HepG2 (cell line): ENCODE measurements around the gene TOP1. TPM values are rescaled to one million over a fixed set of nuclear protein-coding genes. Genes with fewer than 3 reads are reported as not detected.

Source experiments
- CCAR2 ChIP-seq: fragments of 200-400 bp; formaldehyde crosslinking; optimal IDR thresholded peaks from 2 replicates; pipeline ENCODE3; 2018; ENCODE audit warnings: low read depth, mild to moderate bottlenecking, low read length, moderate library complexity
- CREBL2 ChIP-seq: sonication (generic); formaldehyde crosslinking; IDR thresholded peaks from 2 replicates; pipeline ENCODE4 v1.8.1; 2023; ENCODE audit warnings: missing genetic modification reagents, mild to moderate bottlenecking, borderline replicate concordance
- FIP1L1 ChIP-seq: fragments of 200-400 bp; formaldehyde crosslinking; IDR thresholded peaks from 2 replicates; pipeline ENCODE4 v1.6.1; 2018; ENCODE audit warnings: low read depth, mild to moderate bottlenecking, low read length, moderate library complexity, borderline replicate concordance; ENCODE audit not compliant: insufficient read depth
- IRX3 ChIP-seq: sonication (generic); formaldehyde crosslinking; IDR thresholded peaks from 2 replicates; pipeline ENCODE4 v1.8.1; 2023; ENCODE audit warnings: mild to moderate bottlenecking, low read depth, missing genetic modification reagents, borderline replicate concordance
- JARID2 ChIP-seq: sonication (generic); formaldehyde crosslinking; IDR thresholded peaks from 2 replicates; pipeline ENCODE4 v1.8.1; 2023; ENCODE audit warnings: missing genetic modification reagents, inconsistent platforms; ENCODE audit not compliant: insufficient replicate concordance
- NKX3-1 ChIP-seq: sonication (generic); formaldehyde crosslinking; IDR thresholded peaks from 2 replicates; pipeline ENCODE4 v1.5.0; 2020; ENCODE audit warnings: missing genetic modification reagents
- PPARG ChIP-seq: conservative IDR thresholded peaks from 2 replicates; pipeline ENCODE4 v1.6.1; 2016; ENCODE audit warnings: missing biosample characterization, missing genetic modification reagents
- PTBP1 ChIP-seq: fragments of 200-400 bp; formaldehyde crosslinking; IDR thresholded peaks from 2 replicates; pipeline ENCODE4 v1.6.1; 2018; ENCODE audit warnings: low read length, low read depth; ENCODE audit not compliant: poor library complexity, severe bottlenecking
- SAP130 ChIP-seq: IDR thresholded peaks from 2 replicates; pipeline ENCODE4 v1.6.1; 2016; ENCODE audit warnings: low read depth
- TEAD3 ChIP-seq: optimal IDR thresholded peaks from 2 replicates; pipeline ENCODE3; 2016; ENCODE audit warnings: borderline replicate concordance
- ZBED4 ChIP-seq: sonication (generic); formaldehyde crosslinking; IDR thresholded peaks from 2 replicates; pipeline ENCODE4 v1.4.0; 2020; ENCODE audit warnings: missing genetic modification reagents, borderline replicate concordance
- ZBTB26 ChIP-seq: IDR thresholded peaks from 2 replicates; pipeline ENCODE4 v1.6.1; 2016; ENCODE audit warnings: missing compliant biosample characterization, missing genetic modification reagents, borderline replicate concordance
- ZFP82 ChIP-seq: sonication (generic); formaldehyde crosslinking; IDR thresholded peaks from 2 replicates; pipeline ENCODE4 v1.5.1; 2020; ENCODE audit warnings: mild to moderate bottlenecking, missing genetic modification reagents, borderline replicate concordance
- ZNF431 ChIP-seq: sonication (generic); formaldehyde crosslinking; IDR thresholded peaks from 2 replicates; pipeline ENCODE4 v1.9.0; 2022; ENCODE audit warnings: missing genetic modification reagents, low read depth, mild to moderate bottlenecking, borderline replicate concordance
- ZNF468 ChIP-seq: sonication (generic); formaldehyde crosslinking; IDR thresholded peaks from 2 replicates; pipeline ENCODE4 v1.8.0; 2022; ENCODE audit warnings: mild to moderate bottlenecking, moderate library complexity, missing genetic modification reagents
- ZNF691 ChIP-seq: sonication (generic); formaldehyde crosslinking; IDR thresholded peaks from 2 replicates; pipeline ENCODE4 v1.4.0; 2020; ENCODE audit warnings: missing genetic modification reagents, low read depth, mild to moderate bottlenecking, borderline replicate concordance
- ZSCAN31 ChIP-seq: sonication (generic); formaldehyde crosslinking; IDR thresholded peaks from 2 replicates; pipeline ENCODE4 v1.5.0; 2020; ENCODE audit warnings: low read depth, mild to moderate bottlenecking, missing genetic modification reagents
- polyA plus RNA-seq, 8 experiments: library from polyadenylated mRNA; depleted of rRNA in 3 of 8; stranded (reverse) in 7 of 8; unstranded in 1 of 8; fragments of >200 nt; fragmentation: Illumina TruSeq in 4 of 8; extraction: Trizol in 4 of 8; gene quantifications; 2 replicates each; pipeline versions ENCODE4 v1.2.1 to v1.2.3, GENCODE V29; 2011 to 2016; ENCODE audit warnings: low read depth in 4 of 8, missing spikeins in 1 of 8, mixed read lengths in 1 of 8; ENCODE audit not compliant: insufficient read depth in 1 of 8
- total RNA-seq, 5 experiments: library from RNA; depleted of rRNA; stranded (reverse); fragments of >200 nt; fragmentation: Illumina TruSeq; extraction: Trizol; gene quantifications; 2 replicates each; pipeline ENCODE4 v1.2.3, GENCODE V29; 2016; ENCODE audit warnings: low read depth in 1 of 5
- TF ChIP-seq, protein P1 (sequence below): sonication (generic); formaldehyde crosslinking; IDR thresholded peaks from 2 replicates; pipeline ENCODE4 v1.4.0; 2020; ENCODE audit warnings: mild to moderate bottlenecking, missing genetic modification reagents
- TF ChIP-seq, protein P2 (sequence below): IDR thresholded peaks from 2 replicates; pipeline ENCODE4 v1.6.1; 2016; ENCODE audit warnings: missing compliant biosample characterization, missing genetic modification reagents, borderline replicate concordance

The TOP1 gene
- total and polyA plus RNA-seq, 2 of the 13 experiments (the other 11 are each of a cell fraction or from before 2014, with no cell fraction given) = 10.2 to 19.4 TPM

GRCh38 chr20:41028359-41029149 lies at the start of gene TOP1 (continued):
- TF ChIP-seq, protein P1, sequence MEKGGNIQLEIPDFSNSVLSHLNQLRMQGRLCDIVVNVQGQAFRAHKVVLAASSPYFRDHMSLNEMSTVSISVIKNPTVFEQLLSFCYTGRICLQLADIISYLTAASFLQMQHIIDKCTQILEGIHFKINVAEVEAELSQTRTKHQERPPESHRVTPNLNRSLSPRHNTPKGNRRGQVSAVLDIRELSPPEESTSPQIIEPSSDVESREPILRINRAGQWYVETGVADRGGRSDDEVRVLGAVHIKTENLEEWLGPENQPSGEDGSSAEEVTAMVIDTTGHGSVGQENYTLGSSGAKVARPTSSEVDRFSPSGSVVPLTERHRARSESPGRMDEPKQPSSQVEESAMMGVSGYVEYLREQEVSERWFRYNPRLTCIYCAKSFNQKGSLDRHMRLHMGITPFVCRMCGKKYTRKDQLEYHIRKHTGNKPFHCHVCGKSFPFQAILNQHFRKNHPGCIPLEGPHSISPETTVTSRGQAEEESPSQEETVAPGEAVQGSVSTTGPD (CRISPR knock-in tag) = peak; percentile 36; the same call in 1 of the 2 replicates
- TF ChIP-seq, protein P2, sequence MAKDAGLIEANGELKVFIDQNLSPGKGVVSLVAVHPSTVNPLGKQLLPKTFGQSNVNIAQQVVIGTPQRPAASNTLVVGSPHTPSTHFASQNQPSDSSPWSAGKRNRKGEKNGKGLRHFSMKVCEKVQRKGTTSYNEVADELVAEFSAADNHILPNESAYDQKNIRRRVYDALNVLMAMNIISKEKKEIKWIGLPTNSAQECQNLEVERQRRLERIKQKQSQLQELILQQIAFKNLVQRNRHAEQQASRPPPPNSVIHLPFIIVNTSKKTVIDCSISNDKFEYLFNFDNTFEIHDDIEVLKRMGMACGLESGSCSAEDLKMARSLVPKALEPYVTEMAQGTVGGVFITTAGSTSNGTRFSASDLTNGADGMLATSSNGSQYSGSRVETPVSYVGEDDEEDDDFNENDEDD = peak; percentile 97
- peak; percentile 88 for TF ChIP-seq ZNF691
- TF ChIP-seq CREBL2 (CRISPR knock-in tag) = no peak; the same call in 1 of the 2 replicates
- peak; percentile 80; the same call in 1 of the 2 replicates for TF ChIP-seq ZBTB26
- peak; percentile 60; the same call in 1 of the 2 replicates for TF ChIP-seq FIP1L1
- TF ChIP-seq TEAD3 (CRISPR knock-in tag) = no peak
- TF ChIP-seq CCAR2 = no peak
- no peak for TF ChIP-seq PTBP1
- peak; percentile 86; the same call in 1 of the 2 replicates for TF ChIP-seq ZNF468 (CRISPR knock-in tag)
- no peak; the same call in 1 of the 2 replicates for TF ChIP-seq IRX3
- TF ChIP-seq SAP130 = peak; percentile 99
- TF ChIP-seq ZSCAN31 (CRISPR knock-in tag) = no peak
- TF ChIP-seq ZBED4 (CRISPR knock-in tag) = peak; percentile 48
- TF ChIP-seq PPARG = no peak; the same call in 1 of the 2 replicates
- TF ChIP-seq JARID2 (CRISPR knock-in tag) = no peak
- TF ChIP-seq ZNF431 (CRISPR knock-in tag) = peak; percentile 81
- peak; percentile 18 for TF ChIP-seq NKX3-1 (CRISPR knock-in tag)
- peak; percentile 93; the same call in 1 of the 2 replicates for TF ChIP-seq ZFP82 (CRISPR knock-in tag)
